ENCODE data around the gene FTSJ1. TPM values are rescaled to one million over a fixed set of nuclear protein-coding genes. Genes with fewer than 3 reads are reported as not detected.
A peak's percentile ranks its signal among the peaks of the same experiment; 100 is the strongest.

FTSJ1 gene
- total RNA-seq, 1 experiment from 2014 or later: 49.4 TPM

DNA sequence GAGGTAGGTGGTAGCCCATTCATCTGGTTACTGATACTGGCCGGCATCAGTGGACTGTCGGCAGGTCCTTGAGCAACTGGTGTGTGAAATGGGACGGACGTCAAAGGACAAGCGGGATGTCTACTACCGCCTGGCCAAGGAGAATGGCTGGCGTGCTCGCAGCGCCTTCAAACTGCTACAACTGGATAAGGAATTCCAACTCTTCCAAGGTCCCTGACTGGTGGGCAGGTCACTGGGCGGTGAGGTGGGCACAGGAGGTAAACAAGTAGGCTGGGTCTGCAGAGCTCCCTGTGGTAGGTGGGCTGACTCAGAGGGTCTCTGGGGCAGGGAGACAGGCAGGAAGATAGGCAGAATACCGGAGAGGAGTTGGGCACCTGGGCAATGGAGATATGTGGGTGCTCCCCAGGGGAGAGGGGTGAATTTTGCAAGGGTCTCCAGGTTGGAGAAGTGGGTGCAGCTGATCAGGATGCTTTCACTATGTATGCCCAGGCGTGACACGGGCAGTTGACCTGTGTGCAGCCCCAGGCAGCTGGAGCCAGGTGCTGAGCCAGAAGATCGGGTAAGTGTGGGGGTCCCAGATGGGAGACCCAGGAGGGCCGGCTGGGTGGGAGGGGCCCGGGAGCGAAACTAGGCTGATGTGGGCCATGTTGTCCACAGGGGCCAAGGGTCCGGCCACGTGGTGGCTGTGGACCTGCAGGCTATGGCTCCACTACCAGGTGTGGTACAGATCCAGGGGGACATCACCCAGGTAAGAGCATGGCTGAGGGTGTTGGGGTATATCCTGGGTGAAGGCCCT lies 2.2 kb downstream of the FTSJ1 start:
- DNase-seq: no peak
- Histone ChIP-seq H3K27me3 (ENCODE audit: insufficient read depth, low read length) (no peaks in the 10 kb centered on the region), H2BK120ac (ENCODE audit: low read depth, low read length, poor library complexity, severe bottlenecking) (no peak overlapping the region), H3K79me2 (ENCODE audit: insufficient read depth, low read length) (peaks cover 3% of the 10 kb centered on the region; the same call in 1 of the 2 replicates), H3K4me1 (ENCODE audit: insufficient read depth, low read length) (no peaks in the 10 kb centered on the region; the same call in 1 of the 2 replicates), H2BK15ac (ENCODE audit: low read depth, low read length) (no peak overlapping the region), H3K79me1 (ENCODE audit: insufficient read depth, low read depth, low read length, poor library complexity, severe bottlenecking) (no peaks in the 10 kb centered on the region), H3K23me2 (ENCODE audit: insufficient read length, low read depth, low read length, poor library complexity, severe bottlenecking) (no peaks in the 10 kb centered on the region), H3K9ac (ENCODE audit: extremely low read depth, insufficient read length, low read length) (no peak overlapping the region), H4K5ac (ENCODE audit: insufficient read length, low read depth, low read length) (no peak overlapping the region), H4K8ac (replicated peaks; ENCODE audit: insufficient read length, low read depth, low read length) (no peak overlapping the region), H2BK12ac (ENCODE audit: insufficient read length, low read depth, low read length) (no peak overlapping the region), H3K4ac (ENCODE audit: low read depth, low read length) (no peak overlapping the region), H4K20me1 (ENCODE audit: control insufficient read depth, insufficient read depth, insufficient read length) (no peaks in the 10 kb centered on the region), H3K4me2 (ENCODE audit: insufficient read depth, insufficient read length, low read length) (no peak overlapping the region), H2BK20ac (ENCODE audit: low read depth, low read length, poor library complexity, severe bottlenecking) (no peak overlapping the region), H4K91ac (ENCODE audit: insufficient read length, low read depth, low read length) (no peak overlapping the region), H2AFZ (ENCODE audit: low read length) (no peak overlapping the region), H3T11ph (ENCODE audit: low read length) (no peak overlapping the region), H2BK5ac (ENCODE audit: insufficient read length, low read length) (no peak overlapping the region), H3K18ac (ENCODE audit: insufficient read length, low read depth, low read length) (no peak overlapping the region), H3K27ac (ENCODE audit: insufficient read length, low read depth, low read length) (no peak overlapping the region), H3K14ac (ENCODE audit: insufficient read depth, low read length) (no peak overlapping the region), H3K9me3 (ENCODE audit: control insufficient read depth, low read depth, low read length) (peaks cover 35% of the 10 kb centered on the region), H3K23ac (ENCODE audit: insufficient read length, low read depth, low read length) (no peak overlapping the region), H3K56ac (ENCODE audit: insufficient read length, low read depth, low read length) (no peak overlapping the region), H2AK5ac (ENCODE audit: insufficient read length, low read length) (no peak overlapping the region)
- H3K27ac Mint-ChIP-seq: no peak overlapping the region
- TF ChIP-seq CTCF (conservative IDR thresholded peaks at IDR 0.05): no peak
- no CpG with 5 or more reads among the region's 19 CpGs for WGBS (ENCODE audit: extremely low coverage, insufficient read length, low lambda C conversion rate)
- H3K36me3 Mint-ChIP-seq (ENCODE audit: insufficient read depth in 1 of 3, low read depth in 3 of 3): peaks cover 32 to 62% (median 47%) of the 10 kb centered on the region in 3 experiments
- H3K9me3 Mint-ChIP-seq: peaks cover 73 to 83% of the 10 kb centered on the region in 2 experiments
- peaks cover 1% of the 10 kb centered on the region for H3K27me3 Mint-ChIP-seq (ENCODE audit: low read depth)
- peaks cover 16 to 18% of the 10 kb centered on the region in 2 experiments for H3K4me1 Mint-ChIP-seq
- peak overlapping the region in 1 of 2 experiments; percentile 7; a peak in 1 of 5 replicates for H3K4me3 Mint-ChIP-seq

Measured in H9 (cell line).